HepG2 (cell line): ENCODE results near the gene PLA2G2A. TPM values are rescaled to one million over a fixed set of nuclear protein-coding genes. Genes with fewer than 3 reads are reported as not detected.

Experiments
- AGO2 ChIP-seq: fragments of 200-400 bp; formaldehyde crosslinking; optimal IDR thresholded peaks from 2 replicates; pipeline ENCODE3; 2017; ENCODE audit warnings: mild to moderate bottlenecking, low read depth, low read length, moderate library complexity
- CREB3 ChIP-seq: sonication (generic); formaldehyde crosslinking; IDR thresholded peaks from 2 replicates; pipeline ENCODE4 v1.5.0; 2020; ENCODE audit warnings: missing genetic modification reagents
- HNF1A ChIP-seq, 2 experiments: sonication (generic) in 1 of 2; formaldehyde crosslinking in 1 of 2; IDR thresholded peaks; 2 replicates each; pipeline versions ENCODE4 v1.4.0 to v1.6.1; 2016 to 2020; ENCODE audit warnings: borderline replicate concordance in 1 of 2, low read depth in 1 of 2, mild to moderate bottlenecking in 1 of 2, missing genetic modification reagents in 1 of 2
- KLF6 ChIP-seq: IDR thresholded peaks from 2 replicates; pipeline ENCODE4 v1.8.0; 2016; ENCODE audit warnings: missing biosample characterization, missing genetic modification reagents
- MAFG ChIP-seq: sonication (generic); formaldehyde crosslinking; IDR thresholded peaks from 2 replicates; pipeline ENCODE4 v1.5.1; 2020; ENCODE audit warnings: mild to moderate bottlenecking, missing genetic modification reagents
- SATB2 ChIP-seq: sonication (generic); formaldehyde crosslinking; IDR thresholded peaks from 2 replicates; pipeline ENCODE4 v1.5.0; 2020; ENCODE audit warnings: missing genetic modification reagents
- TBX3 ChIP-seq: fragments of 450-650 bp; IDR thresholded peaks from 2 replicates; pipeline ENCODE4 v1.6.1; 2017; ENCODE audit warnings: antibody characterized with exemption, mild to moderate bottlenecking, inconsistent platforms, borderline replicate concordance
- TEAD2 ChIP-seq: sonication (generic); formaldehyde crosslinking; IDR thresholded peaks from 2 replicates; pipeline ENCODE4 v1.9.0; 2021; ENCODE audit warnings: missing genetic modification reagents
- ZC3H13 ChIP-seq: sonication (generic); formaldehyde crosslinking; IDR thresholded peaks from 2 replicates; pipeline ENCODE4 v1.8.1; 2023; ENCODE audit warnings: mild to moderate bottlenecking, missing genetic modification reagents, moderate library complexity
- ZKSCAN1 ChIP-seq: fragments of 150-350 bp; IDR thresholded peaks from 2 replicates; pipeline ENCODE4 v1.6.1; 2014; ENCODE audit warnings: low read length
- ZNF10 ChIP-seq: sonication (generic); formaldehyde crosslinking; IDR thresholded peaks from 2 replicates; pipeline ENCODE4 v1.4.0; 2020; ENCODE audit warnings: mild to moderate bottlenecking, low read depth, missing genetic modification reagents, borderline replicate concordance
- ZNF264 ChIP-seq: sonication (generic); formaldehyde crosslinking; IDR thresholded peaks from 2 replicates; pipeline ENCODE4 v1.4.0; 2020; ENCODE audit warnings: missing genetic modification reagents
- ZNF318 ChIP-seq: sonication (generic); formaldehyde crosslinking; IDR thresholded peaks from 2 replicates; pipeline ENCODE4 v1.4.0; 2020; ENCODE audit warnings: mild to moderate bottlenecking, missing genetic modification reagents
- ZNF577 ChIP-seq: sonication (generic); formaldehyde crosslinking; IDR thresholded peaks from 2 replicates; pipeline ENCODE4 v1.4.0; 2020; ENCODE audit warnings: mild to moderate bottlenecking, low read depth, missing genetic modification reagents, borderline replicate concordance
- ZNF850 ChIP-seq: sonication (generic); formaldehyde crosslinking; conservative IDR thresholded peaks from 2 replicates; pipeline ENCODE4 v1.9.0; 2021; ENCODE audit warnings: mild to moderate bottlenecking, missing genetic modification reagents
- ZNF883 ChIP-seq: sonication (generic); formaldehyde crosslinking; IDR thresholded peaks from 2 replicates; pipeline ENCODE4 v1.5.1; 2020; ENCODE audit warnings: mild to moderate bottlenecking, missing genetic modification reagents; ENCODE audit errors: not compliant biosample characterization
- polyA plus RNA-seq, 8 experiments: library from polyadenylated mRNA; depleted of rRNA in 3 of 8; stranded (reverse) in 7 of 8; unstranded in 1 of 8; fragments of >200 nt; fragmentation: Illumina TruSeq in 4 of 8; extraction: Trizol in 4 of 8; gene quantifications; 2 replicates each; pipeline versions ENCODE4 v1.2.1 to v1.2.3, GENCODE V29; 2011 to 2016; ENCODE audit warnings: low read depth in 4 of 8, missing spikeins in 1 of 8, mixed read lengths in 1 of 8; ENCODE audit not compliant: insufficient read depth in 1 of 8
- total RNA-seq, 5 experiments: library from RNA; depleted of rRNA; stranded (reverse); fragments of >200 nt; fragmentation: Illumina TruSeq; extraction: Trizol; gene quantifications; 2 replicates each; pipeline ENCODE4 v1.2.3, GENCODE V29; 2016; ENCODE audit warnings: low read depth in 1 of 5

PLA2G2A gene
- total and polyA plus RNA-seq, 2 of the 13 experiments (the other 11 are each of a cell fraction or from before 2014, with no cell fraction given) = 0.35 to 30.3 TPM

GRCh38 chr1:19987719-19988118, 8.3 kb upstream of the PLA2G2A start (continued):
- TF ChIP-seq ZNF318 (CRISPR knock-in tag) (no peak), ZNF264 (CRISPR knock-in tag) (no peak; the same call in 1 of the 2 replicates), CREB3 (CRISPR knock-in tag) (no peak), TBX3 (no peak; the same call in 1 of the 2 replicates), MAFG (CRISPR knock-in tag) (no peak), TEAD2 (CRISPR knock-in tag) (no peak), HNF1A (IDR thresholded peaks at IDR 0.05; ENCODE audit: low read depth) (peak; percentile 45; the same call in 1 of the 2 replicates), HNF1A (CRISPR knock-in tag; IDR thresholded peaks at IDR 0.05; ENCODE audit: borderline replicate concordance) (peak; percentile 84; the same call in 1 of the 2 replicates), ZNF883 (CRISPR knock-in tag) (no peak), ZNF577 (CRISPR knock-in tag) (no peak), ZC3H13 (CRISPR knock-in tag) (no peak), ZNF850 (CRISPR knock-in tag) (no peak), ZNF10 (CRISPR knock-in tag) (no peak), KLF6 (CRISPR knock-in tag) (peak; percentile 48; the same call in 1 of the 2 replicates), AGO2 (no peak), ZKSCAN1 (no peak), SATB2 (CRISPR knock-in tag) (0 out of 2 replicates have a peak, but pooled peaks have one; percentile 77)
